GM21390 (cell line): ENCODE results near the gene EBF3.

Source experiments
- ATAC-seq: cut with Tn5 transposase; IDR thresholded peaks from one replicate; pipeline ENCODE4 v1.9.1; 2021; ENCODE audit not compliant: unreplicated experiment

EBF3 gene

DNA sequence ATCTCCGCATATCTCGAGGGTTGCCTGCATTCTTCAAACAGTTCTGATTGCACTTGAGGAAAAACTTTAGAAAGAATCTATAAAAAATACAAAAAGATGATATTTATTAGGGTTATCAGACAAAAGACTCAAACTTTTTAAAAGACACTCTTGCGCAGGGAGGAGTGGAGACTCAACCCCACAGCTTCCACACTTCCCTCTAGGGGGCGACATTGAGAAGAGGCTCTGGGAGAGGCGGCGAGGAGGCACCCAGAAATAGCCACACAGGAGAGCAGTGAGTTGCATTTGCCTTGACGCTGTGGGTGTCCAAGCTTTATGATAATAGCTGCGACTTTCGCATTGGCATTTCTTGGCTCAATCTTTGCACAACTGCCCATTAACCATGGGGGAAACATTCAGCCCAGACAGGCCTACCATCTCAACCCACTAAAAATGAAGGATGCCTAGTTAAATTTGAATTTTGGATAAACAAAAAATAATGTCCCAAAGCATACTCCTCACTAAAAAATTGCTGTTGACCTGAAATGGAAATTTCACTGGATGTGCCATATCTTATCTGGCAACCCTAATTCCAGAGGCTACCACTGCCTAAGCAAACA lies 86.2 kb downstream of the EBF3 start:
- no peak for ATAC-seq

- no peak for ATAC-seq
These were observed 87.2 kb downstream of the EBF3 start for GRCh38 chr10:129876838-129877237.

DNA sequence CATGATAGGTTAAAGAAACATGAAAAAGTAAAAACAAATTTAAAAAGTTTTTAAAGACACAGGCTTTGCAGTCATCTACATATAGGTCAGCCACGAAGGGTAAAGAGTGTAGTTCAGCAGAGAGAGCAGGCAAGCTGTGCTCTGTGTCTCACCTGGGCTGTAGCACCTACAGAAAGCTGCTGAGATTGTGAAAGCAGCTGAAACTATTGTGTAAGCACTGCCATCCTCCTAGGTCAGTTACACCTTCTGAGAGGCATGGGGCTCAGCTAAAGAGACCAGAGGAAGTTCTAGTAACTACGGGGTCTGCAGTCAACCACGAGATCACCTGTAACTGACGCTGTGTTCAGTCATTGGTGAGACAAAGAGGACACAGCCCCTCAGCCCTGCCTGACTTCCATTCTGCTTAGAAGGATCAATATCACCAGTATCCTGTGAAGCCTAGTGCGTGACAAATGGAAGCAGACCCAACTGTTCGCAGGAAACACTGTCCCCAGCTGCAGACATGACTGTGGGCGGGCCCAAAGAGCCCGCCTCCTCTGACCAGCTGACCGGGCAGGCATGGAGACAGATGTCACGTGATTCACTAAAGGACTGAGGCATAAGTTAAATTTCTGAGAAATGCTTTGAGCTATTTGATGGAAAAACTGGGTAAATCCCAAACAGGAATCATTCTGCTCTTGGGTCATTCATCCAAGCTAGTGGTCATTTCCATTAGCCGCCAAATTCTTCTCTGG lies 87.9 kb downstream of the EBF3 start:
- ATAC-seq = no peak

DNA sequence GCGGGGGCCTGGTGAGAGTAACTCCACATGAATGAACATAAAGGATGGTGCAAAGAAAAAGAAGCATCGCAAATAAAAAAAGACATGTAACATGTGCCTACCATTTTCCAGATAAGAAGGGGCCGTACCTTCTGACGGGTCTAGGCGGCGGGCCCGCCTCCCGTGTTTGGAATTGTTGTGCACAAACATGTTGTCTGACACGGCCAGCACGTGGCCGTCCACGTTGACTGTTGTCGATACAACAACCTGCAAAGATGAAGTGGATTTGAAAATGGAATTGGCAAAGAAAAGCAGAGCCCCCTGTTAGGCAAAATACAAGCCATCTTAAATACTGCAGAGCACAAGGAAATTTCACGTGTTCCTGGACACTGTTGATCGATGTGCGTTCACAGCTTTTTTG lies 90.7 kb downstream of the EBF3 start:
- no peak for ATAC-seq

DNA sequence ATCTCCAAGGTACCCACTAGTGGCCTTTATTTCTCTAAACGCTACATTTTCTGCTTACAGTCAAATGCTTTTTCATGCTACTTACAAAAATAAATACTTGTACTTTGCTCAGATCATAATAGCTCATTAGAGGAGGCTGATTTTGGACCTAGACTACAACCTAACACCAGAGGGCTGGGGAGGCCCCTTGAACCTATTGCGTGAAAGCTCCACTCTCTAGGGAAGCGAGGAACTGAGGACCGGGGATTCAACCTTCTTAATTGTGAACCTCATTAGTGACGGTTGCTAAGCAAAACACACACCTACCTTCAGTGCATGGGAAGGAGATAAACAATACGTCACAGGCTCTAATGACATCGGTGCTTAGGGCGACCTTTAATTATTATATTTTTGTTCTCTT lies 92.1 kb downstream of the EBF3 start:
- no peak for ATAC-seq

- ATAC-seq = no peak
These were observed 93.0 kb downstream of the EBF3 start for GRCh38 chr10:129870961-129871621.

DNA sequence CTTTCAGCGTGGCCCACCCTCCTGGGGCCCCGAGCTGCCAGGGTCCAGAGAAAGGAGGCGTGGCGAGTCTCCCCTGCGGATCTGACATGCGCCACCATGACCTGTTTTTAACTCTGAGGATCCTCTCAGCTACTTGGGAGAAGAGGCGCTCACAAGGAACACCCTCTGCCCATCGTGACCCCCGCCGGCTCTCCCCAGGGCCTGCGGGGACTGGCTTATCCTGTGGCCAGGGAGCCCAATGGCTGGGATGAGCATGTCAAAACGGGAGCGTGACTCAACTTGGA lies 93.7 kb downstream of the EBF3 start:
- ATAC-seq = no peak

DNA sequence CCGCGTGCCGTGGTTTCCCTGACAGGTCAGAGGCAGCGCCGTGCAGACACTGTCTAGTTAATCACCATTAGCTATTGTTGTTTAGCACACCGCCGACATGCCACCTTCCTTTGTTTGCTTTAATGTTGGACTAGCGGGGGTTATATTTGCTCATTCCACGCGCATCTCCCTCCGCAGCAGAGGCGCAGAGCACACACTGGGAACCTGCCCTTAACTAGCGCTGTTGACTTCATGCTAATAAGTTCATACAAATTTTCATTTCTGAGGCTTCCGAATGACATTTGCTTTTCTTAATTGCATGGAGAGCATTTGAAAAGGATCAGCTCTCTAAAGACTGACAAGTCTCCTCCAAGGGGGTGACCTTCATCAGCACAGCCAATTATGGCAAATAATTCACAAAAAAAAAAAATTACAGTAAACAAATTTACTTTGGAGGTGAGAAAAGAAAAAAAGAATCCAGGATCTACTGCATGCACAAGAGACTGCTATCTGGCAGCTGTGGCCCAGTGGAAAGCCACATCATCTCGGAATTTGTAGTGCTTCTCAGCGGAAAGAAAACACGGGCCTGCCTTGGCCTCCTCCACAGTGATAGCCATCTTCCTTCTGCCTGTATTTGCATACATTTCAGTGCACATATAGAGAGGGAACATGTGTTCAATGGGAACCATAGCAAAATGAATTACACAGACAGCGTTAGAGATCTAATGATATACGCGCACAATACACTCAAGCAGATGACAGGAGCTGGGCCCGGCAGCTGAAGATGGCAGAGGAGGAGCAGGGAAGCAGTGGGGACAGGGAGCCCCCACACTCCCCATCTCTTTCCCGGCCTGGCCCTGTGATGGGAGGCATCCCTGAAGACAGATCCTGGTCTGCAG lies 94.2 kb downstream of the EBF3 start:
- ATAC-seq = no peak

GRCh38 chr10:129868449-129869035 lies 95.5 kb downstream of the EBF3 start:
- no peak for ATAC-seq

GRCh38 chr10:129867631-129868179 lies 96.4 kb downstream of the EBF3 start:
- ATAC-seq = no peak

GRCh38 chr10:129866894-129867293 lies 97.2 kb downstream of the EBF3 start:
- no peak for ATAC-seq

DNA sequence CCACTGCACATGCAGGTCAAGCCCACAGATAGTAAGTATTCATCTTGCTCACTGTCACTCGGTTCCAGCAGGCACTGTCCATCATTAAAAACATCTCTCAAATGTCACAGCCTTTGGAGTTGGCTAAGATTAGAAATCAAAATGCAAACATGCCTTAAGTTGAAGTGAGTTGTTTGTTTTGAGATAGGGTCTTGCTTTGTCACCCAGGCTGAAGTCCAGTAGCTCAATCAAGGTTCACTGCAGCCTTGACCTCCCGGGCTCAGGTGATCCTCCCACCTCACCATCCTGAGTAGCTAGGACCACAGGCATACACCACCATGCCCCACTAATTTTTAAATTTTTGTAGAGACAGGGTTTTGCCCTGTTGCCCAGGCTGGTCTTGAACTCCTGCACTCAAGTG lies 98.1 kb downstream of the EBF3 start:
- ATAC-seq = no peak

DNA sequence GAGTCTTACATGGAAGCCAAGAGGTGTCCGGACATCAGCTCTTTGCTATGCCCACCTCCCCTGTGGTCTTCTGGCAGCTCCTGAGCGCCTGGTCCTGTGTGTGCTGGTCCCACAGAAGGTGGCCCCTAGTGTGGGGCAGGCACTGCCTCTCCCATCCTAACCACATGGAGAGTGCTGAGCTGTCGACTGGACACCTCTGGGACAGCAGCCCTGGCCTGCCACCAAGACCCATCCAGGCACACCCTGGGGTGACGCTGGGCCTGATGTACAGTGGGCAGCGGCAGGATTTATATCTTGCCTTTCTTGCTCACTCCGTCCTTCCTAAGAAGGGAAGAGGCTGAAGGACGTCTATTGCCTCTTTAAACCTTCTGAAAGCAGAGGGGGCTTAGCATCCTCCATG lies 98.7 kb downstream of the EBF3 start:
- ATAC-seq = no peak

DNA sequence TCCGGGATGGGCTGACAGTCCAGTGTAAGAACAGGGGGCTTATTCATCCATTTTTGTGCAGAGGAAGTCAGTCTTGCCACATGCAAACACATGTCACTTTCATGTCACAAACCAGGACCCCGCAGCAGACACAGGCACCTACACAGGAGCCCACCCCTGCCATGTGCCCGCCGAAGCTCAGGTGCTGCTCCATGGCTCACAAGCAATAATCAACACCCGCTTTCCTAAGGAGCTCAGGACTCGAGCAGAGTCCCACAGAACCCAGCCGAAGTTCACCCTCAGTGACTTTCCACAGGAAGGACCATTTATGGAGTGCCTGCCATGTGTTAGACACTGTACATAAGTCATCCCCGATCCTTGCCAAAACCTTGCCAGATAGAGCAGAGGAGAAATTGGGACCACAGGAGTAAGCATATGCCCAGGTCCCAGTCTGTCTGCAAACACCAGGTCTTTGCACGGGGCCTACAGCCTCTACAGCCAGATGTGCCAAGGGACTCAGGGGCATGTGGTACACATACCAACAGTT lies 99.4 kb downstream of the EBF3 start:
- no peak for ATAC-seq

DNA sequence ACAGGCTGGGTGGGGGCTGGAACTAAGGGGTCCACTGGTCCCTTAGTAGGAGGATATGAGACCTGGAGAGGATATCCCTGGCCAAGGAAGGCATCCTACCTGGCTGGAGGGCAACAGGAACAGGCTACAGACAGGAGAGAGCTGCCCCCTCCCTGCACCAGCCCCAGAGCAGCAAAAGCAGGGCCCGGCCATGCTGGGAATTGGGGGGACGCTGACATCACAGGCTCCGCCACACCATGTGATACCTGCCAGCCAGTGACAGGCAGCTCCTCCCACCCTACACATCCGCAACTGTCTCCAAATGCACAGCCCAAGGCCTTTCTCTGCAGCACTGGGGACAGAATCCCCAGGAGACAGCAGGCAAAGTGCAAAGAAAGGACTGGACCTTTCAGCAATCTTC lies 100.0 kb downstream of the EBF3 start:
- no peak for ATAC-seq

- no peak for ATAC-seq
These were observed 100.8 kb downstream of the EBF3 start for GRCh38 chr10:129863201-129863663.

- ATAC-seq = no peak
These were observed 102.1 kb downstream of the EBF3 start for GRCh38 chr10:129861776-129862531.

DNA sequence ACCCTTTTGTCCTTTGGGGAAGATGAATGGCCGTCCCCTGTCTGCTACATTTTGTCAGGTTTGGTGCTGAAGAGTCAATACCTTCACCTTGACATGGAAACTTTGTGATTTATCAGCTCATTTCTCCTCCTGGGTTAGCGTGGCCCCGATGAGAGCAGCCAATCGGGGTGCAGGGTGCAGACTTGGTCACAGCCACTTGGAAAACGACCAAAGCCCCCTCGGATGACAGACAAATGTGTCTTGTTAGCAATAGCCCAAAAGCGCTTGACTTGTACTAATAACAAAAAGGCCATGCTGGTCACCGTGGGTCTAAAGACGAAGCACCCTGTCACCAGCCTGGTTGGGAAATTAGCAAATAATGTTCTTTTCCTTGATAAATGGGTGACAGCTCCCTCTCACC lies 103.7 kb downstream of the EBF3 start:
- ATAC-seq = no peak

DNA sequence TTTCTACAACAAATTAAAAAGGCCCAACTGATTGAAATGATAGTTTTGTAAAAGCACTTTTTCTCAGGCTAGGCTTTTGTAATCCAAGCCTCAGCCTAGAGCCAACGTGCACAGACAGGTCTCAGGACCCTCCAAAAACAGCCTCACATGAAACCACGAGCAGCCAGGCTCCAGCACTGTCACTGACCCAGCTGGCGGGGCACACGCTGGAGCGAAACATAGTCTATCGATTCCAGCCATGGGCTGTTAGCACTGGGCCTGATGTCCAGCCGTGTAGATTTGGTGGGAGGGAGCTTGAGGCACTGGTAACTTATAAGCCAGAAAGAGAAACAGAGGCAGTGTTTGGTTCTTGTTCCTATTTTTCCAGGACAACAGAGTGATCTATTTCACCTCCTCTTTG lies 104.5 kb downstream of the EBF3 start:
- no peak for ATAC-seq
